Stimulated activated CD8-positive, alpha-beta memory T cell treated with anti-CD3 and anti-CD28 coated beads, Interleukin-12 subunit alpha, Interleukin-12 subunit beta, amount 100 ng/mL, for 24 hours (primary cell): ENCODE measurements around the gene RAMP3.
"Not testable (repeated sequence)": the region's sequence is repeated elsewhere in the genome, so short reads cannot be mapped to it uniquely, and the experiment has no call there.

Source experiments
- DNase-seq: peaks from one replicate; pipeline ENCODE4 v3.0.0-alpha.2; 2020; ENCODE audit errors: extremely low read depth

Gene RAMP3

DNA sequence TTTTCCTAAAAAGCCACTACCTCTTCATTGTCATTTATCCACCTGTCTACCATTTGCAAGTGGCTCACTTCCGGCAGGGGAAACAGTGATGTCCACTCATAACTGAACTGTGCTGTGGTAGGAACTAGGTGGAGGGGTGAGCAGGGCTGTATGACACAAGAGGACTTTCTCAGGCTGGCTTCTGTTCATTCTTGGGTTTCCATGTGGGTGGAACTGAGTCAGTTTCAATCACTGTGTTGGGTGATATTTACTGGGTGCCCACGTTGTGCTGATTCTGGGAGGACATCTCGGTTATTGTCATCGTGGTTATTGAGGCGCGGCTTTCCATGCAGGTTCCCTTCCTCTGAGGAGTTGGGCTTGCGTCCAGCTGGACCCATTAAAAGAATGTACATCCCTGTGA, 38.8 kb downstream of the RAMP3 start:
- DNase-seq: peak; percentile 7

DNA sequence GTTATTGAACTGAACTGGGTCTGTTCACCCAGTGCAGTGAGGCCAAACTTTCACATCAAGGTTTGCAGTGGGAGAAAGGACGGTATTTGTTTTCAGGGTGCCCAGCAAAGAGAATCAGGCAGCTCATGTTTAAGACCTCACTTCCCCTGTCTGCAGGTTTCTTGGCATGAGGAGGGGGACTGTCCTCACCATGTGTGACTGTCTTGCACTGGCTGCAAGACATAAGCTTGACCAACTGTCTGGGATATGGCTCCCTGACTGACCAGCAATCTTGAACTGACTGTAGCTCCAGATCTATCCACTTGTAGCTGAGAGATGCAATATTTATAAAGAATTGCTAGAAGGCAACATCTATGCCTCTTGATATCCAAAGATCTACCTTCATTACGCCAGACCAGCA, 39.9 kb downstream of the RAMP3 start:
- DNase-seq: no peak

GRCh38 chr7:45198986-45199385, 41.4 kb downstream of the RAMP3 start:
- no peak for DNase-seq

- no peak for DNase-seq
These were observed 41.9 kb downstream of the RAMP3 start for GRCh38 chr7:45199506-45199905.

- no peak for DNase-seq
These were observed 45.0 kb downstream of the RAMP3 start for GRCh38 chr7:45202625-45203024.

DNA sequence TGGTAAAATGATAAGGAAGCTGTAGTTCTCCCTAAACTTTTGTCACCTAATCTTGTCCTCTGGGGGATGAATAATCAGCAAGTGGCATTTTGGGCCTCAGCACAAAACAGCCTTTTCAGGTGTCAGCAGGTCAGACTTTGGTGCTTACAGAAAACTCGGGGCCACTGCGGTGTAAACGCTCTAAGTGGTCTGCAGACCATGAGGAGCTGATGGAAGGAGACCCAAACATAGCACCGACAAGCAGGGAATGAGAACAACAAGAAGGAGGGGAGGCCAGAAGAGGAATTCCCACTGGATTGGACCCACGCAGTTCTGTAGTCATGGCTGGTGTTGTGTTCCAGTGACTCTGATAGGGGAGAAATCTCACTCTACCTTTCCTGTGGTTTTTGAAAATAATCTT, 45.4 kb downstream of the RAMP3 start:
- no peak for DNase-seq

DNA sequence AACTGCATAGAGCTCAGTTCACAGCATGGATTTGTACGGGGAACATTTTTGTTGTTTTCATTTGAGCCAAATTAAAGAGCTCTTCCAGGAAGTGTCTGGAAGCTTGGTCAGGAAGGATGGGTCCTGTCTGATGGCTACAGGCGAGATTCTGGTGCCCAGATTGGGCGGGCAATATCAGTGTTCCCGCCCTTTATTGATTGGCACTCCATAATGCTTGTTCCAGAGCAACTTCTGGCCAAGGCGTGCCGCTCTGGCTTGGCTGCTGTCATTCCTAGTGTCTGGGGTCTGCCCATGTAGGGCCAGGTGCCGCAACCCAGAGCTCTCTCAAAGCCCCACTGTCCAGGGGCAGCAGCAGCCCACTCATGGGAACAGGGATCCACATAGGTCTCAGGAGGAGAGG, 45.9 kb downstream of the RAMP3 start:
- DNase-seq: no peak

- DNase-seq: no peak
These were observed 46.4 kb downstream of the RAMP3 start for GRCh38 chr7:45203936-45204445.

DNA sequence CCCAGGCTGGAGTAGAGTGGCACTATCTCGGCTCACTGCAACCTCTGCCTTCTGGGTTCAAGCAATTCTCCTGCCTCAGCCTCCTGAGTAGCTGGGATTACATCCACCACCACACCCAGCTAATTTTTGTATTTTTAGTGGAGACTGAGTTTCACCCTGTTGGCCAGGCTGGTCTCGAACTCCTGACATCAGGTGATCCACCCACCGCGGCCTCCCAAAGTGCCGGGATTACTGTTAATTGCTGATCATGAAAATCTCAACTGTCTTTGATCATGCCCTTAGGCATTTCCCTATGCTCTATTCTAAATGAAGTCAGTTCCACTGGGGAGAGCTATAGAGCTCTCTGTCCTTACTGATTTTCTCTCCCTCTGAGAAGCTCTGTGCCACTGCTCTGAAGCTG, 48.7 kb downstream of the RAMP3 start:
- DNase-seq: not testable (repeated sequence)

DNA sequence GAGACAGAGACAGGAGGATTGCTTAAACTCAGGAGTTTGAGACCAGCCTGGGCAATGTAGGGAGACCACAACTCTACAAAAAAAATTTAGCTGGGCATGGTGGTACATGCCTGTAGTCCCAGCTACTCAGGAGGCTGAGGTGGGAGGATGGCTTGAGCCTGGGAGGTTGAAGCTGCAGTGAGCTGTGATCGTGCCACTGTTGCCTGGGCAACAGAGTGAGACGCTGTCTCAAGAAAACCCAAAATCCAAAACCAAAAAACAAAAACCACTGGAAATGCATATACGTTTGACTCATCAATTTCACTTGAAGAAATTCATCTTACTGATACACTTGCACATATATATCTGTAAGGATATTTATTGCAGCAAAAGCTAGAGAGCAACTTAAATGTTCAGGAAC, 52.3 kb downstream of the RAMP3 start:
- not testable (repeated sequence) for DNase-seq

- no peak for DNase-seq
These were observed 53.5 kb downstream of the RAMP3 start for GRCh38 chr7:45211066-45211465.

DNA sequence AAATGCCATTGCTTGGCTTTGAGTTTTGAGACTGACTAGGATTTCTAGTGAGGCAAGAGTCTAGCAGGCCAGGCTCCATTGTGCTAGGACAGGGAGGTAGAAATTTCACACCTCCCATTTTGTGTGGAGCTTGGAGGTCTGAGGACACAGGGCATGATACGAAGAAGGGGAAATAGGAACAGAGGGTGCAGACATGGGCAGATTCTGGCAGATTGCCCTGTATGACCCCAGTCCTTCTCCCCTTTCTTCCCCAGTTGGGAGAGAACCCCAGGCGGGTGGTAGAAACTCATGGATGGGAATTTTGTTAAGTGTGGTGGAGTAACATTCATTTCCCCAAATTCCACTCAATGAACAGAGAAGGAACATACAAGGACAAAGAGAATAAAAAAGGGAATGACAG, 54.4 kb downstream of the RAMP3 start:
- DNase-seq: no peak

DNA sequence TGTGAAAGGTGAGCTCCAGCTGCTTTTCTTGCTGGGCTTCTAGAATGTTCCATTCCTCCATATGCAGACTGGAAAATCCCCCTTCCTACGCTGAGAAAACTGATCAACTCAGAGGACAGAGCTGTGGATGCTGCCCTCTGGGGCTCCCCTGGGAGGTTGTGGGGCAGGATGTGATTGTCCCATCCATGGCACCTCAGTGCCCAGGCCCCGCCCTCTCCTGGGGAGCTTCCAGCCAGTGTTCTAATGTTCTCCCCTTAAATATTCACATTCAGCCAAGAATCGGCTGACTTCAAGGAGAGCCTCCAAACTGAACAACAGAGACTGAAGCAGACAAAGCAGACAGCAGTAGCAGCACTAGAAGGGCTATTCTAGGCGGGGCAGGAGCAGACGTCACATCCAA, 55.0 kb downstream of the RAMP3 start:
- no peak for DNase-seq

DNA sequence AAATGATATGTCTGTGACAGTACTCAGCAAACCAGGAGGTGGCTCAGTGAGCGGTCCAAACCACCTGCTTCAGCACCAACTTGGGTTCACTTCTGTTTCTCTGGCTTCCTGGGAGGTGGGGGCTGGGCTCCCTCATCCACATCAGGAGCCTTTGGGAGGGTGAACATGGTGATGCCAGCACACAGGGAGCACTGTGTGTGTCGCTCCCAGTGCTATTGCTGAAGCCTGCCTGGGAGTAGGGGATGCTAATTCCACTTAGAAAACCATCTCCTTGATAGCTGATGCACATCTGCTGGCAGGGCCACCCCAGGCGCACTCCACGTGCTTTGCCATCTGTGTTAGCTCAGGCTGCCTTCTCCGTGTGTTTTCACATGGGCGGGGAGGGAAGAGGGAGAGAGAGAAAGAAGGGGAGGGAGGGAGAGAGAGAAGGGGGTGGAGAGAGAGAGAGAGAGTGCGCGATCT, 58.0 kb downstream of the RAMP3 start:
- no peak for DNase-seq

DNA sequence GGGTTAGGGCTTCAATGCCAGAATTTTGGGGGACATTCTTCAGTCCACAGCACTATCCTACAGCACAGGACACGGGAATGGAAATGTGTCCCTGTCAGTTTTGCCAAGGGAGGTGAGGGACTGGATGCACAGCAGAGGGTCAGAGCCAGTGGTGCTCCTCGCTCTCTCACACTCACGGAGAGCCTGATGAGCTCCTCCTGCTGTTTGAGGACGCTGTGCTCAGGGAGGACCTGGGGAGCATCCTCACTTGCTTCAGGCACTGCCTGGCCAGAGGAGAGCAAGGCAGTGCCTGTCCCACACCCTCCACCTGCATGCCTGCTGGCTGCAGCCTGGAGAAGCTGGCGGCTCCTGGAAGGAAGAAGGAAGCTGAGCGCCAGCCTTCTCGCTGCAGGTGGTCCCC, 58.6 kb downstream of the RAMP3 start:
- no peak for DNase-seq

GRCh38 chr7:45216622-45217165, 59.1 kb downstream of the RAMP3 start:
- DNase-seq: no peak

DNA sequence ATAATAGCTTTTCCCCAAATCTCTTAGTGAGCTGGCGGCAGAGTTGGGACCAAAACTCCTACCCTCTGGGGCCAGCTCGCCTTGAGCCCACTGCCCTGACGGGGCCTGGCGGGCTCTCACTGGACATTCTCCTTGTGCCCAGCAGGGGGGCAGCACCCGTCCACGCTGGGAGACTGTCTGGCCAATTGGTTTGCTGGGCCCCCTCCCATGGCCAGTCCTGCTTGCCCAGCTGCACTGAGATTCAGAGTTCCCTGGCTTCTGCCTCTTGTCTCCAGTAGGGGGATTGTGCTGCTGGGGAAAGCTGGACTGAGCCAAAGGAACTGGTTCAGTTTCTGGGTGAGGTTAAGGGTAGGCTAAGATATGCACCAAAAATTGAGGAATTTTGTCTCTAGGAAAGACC, 59.8 kb downstream of the RAMP3 start:
- no peak for DNase-seq

GRCh38 chr7:45219130-45219529, 61.5 kb downstream of the RAMP3 start:
- no peak for DNase-seq

DNA sequence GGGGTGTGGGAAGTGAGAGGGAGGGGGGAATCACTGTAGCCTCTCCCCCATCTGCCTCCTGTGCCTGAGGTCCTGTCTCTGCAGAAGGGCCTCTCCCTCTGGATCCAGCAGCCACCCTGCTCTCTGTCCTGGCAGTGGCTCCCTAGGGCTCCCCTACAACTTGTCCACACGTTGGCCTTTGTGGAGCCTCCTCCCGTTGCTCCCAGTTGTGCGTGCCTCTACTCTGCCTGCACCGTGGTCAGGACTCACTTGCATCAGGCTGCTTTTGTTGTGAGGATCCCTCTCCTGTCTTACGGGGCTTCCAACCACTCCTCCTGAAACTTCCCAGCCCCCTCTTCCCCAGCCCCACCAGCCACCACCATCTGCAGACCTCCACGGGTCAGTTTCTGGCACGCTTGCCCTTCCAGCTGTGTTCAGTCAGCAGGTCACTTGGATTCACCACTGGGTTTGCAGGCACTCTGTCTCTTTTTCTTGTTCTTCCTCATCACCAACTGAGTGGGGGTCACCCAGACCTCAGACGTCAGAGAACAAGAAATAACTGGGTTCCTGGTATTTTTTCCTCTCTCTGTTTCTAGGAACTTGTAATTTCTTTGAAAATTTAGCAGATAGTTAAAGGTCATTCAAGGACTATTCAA, 62.3 kb downstream of the RAMP3 start:
- no peak for DNase-seq

- no peak for DNase-seq
These were observed 63.4 kb downstream of the RAMP3 start for GRCh38 chr7:45220846-45221618.

GRCh38 chr7:45221896-45222604, 64.5 kb downstream of the RAMP3 start:
- no peak for DNase-seq

DNA sequence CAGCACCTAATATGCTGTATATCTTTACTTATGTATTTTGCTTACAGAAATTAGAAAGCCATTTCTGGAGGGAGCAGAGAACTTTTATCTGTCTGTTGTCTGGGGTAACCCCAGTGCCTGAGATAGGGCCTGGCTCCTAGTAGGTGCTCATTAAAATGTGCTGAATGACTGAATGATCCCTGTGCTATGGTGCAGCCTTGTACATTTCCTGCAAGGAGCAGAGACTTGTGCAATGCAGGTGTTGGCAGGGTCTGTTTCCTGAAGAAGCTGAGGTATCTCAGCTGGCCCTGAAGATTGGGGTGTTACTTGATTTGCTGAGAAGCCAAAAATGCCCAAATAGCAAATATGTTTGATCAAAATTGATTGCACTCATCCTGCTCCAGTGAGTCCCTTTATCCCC, 65.5 kb downstream of the RAMP3 start:
- DNase-seq: no peak
